Epithelial cell of esophagus (primary cell): ENCODE results near the gene TMEM132E.

Experiments used
- DNase-seq: peaks from one replicate; pipeline ENCODE4 v3.0.0; 2010; ENCODE audit warnings: low read depth
- H3K4me3 ChIP-seq: 2 replicates; pipeline ENCODE4 v1.5.1; 2011; ENCODE audit warnings: mild to moderate bottlenecking, low read length, control low read depth
- TF ChIP-seq, protein P1 (sequence below): IDR thresholded peaks from 2 replicates; pipeline ENCODE4 v1.5.1; 2011; ENCODE audit warnings: low read depth, mild to moderate bottlenecking, low read length, control low read depth, inconsistent platforms; ENCODE audit not compliant: insufficient read depth; ENCODE audit errors: missing control alignments

Gene TMEM132E

DNA sequence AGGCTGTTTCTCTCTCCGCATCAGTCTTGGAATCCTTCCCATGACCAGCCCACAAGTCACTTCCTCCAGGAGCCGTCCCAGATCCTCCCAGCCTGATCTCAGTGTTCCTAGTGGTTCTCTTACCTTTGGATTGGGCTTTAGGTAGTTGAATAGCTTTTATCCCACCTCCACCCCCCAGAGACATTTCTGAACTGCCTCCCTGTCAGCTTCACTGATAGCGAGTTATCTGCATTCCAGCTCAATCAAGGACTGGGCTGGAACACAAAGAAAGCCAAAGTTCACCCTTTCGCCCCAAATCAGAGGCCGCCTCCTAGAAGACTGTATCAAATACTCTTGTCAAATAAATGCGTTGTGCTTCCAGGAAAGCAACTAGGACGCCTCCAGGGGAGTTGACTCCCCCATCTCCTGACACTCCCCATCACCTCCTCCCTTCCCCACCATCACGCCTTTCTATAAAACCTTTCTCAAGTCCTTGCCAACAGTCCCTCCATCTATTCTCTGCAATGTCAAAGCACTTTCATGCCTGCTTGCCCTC, 72.7 kb downstream of the TMEM132E start:
- H3K4me3 ChIP-seq, result no peak overlapping the region
- DNase-seq, result no peak
- TF ChIP-seq, protein P1, sequence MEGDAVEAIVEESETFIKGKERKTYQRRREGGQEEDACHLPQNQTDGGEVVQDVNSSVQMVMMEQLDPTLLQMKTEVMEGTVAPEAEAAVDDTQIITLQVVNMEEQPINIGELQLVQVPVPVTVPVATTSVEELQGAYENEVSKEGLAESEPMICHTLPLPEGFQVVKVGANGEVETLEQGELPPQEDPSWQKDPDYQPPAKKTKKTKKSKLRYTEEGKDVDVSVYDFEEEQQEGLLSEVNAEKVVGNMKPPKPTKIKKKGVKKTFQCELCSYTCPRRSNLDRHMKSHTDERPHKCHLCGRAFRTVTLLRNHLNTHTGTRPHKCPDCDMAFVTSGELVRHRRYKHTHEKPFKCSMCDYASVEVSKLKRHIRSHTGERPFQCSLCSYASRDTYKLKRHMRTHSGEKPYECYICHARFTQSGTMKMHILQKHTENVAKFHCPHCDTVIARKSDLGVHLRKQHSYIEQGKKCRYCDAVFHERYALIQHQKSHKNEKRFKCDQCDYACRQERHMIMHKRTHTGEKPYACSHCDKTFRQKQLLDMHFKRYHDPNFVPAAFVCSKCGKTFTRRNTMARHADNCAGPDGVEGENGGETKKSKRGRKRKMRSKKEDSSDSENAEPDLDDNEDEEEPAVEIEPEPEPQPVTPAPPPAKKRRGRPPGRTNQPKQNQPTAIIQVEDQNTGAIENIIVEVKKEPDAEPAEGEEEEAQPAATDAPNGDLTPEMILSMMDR, result no peak

DNA sequence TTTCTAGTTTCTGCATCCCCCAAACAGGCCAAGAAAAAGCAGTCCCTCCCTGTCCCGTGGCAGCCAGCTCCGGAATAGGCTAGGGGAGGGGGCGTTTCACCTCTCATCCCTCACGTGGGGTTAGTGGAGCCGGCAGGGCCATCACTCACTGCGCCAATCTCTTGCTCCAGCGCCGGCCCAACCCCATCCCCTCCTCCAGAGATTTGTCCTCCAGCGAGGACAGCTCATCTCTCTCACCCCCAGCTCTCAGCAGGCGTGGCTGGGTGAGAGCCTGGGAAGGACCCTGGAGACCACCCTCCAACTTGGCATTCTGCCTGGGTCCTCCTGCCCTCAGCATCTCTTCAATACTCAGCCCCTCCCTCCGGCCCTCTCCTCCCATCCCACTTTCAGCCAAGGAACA, 74.1 kb downstream of the TMEM132E start:
- no peak for DNase-seq
- TF ChIP-seq, protein P1, result no peak
- no peak overlapping the region for H3K4me3 ChIP-seq

DNA sequence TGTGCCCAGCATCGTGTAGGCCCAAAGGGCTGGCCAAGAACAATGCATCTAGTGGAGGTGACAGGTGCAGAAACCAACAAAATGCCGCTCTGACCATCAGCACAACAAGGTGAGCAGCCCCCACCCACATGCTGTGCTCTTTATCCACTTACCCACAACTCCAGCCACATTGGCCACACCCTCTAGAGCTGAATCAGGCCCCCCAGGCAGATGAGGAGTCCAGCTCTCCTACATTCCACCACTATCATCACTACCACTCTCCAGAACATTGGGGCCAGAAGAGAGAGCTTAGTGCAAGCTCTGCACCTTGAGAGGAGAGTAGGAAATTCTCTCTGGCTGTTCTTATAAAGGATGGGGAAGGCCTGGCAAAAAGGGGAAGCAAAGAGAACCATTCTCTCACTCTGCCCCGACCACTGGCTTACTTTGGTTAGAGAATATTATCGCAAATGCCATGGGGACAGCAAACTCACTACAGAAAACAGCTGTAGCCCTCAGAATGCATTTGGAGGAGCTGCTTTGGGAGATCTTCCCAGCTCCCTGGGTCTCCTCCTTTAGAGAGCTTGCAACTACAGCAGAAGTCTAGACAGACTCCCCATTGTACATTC, 75.0 kb downstream of the TMEM132E start:
- no peak for DNase-seq
- TF ChIP-seq, protein P1, result no peak
- no peak overlapping the region for H3K4me3 ChIP-seq

DNA sequence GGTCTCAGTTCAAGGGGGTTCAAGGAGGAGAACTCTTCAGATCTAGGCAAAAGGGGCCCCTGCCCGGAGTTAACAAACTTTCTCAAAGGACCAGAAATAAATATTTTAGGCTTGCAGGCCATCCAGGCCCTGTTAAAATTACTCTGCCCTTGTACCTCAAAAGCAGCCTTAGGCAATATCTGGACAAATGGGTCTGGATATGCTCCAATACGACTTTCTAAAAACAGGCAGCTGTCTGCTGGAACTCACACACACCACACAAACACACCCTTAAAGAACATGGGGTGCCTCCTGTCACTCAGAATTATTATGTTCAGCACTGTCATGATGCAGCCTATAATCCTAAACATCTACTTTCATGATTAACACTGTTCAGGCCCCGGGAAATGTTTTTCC, 75.5 kb downstream of the TMEM132E start:
- no peak overlapping the region for H3K4me3 ChIP-seq
- DNase-seq, result no peak
- TF ChIP-seq, protein P1, result no peak

DNA sequence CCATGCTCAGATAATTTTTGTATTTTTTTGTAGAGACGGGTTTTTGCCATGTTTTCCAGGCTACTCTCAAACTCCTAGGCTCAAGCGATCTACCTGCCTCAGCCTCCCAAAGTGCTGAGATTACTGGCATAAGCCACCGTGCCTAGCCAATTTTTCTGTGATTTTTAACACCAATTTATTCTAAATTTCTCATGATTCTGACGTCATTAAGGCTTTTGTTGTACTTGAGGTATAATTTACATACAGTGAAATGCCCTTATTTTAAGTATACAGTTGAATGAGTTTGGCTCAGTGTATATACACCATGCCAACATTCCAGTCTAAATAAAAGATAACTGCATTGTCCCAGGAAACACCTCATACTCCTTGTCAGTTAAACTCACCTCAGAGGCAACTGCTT, 77.4 kb downstream of the TMEM132E start:
- no peak overlapping the region for H3K4me3 ChIP-seq
- TF ChIP-seq, protein P1, result no peak
- no peak for DNase-seq

DNA sequence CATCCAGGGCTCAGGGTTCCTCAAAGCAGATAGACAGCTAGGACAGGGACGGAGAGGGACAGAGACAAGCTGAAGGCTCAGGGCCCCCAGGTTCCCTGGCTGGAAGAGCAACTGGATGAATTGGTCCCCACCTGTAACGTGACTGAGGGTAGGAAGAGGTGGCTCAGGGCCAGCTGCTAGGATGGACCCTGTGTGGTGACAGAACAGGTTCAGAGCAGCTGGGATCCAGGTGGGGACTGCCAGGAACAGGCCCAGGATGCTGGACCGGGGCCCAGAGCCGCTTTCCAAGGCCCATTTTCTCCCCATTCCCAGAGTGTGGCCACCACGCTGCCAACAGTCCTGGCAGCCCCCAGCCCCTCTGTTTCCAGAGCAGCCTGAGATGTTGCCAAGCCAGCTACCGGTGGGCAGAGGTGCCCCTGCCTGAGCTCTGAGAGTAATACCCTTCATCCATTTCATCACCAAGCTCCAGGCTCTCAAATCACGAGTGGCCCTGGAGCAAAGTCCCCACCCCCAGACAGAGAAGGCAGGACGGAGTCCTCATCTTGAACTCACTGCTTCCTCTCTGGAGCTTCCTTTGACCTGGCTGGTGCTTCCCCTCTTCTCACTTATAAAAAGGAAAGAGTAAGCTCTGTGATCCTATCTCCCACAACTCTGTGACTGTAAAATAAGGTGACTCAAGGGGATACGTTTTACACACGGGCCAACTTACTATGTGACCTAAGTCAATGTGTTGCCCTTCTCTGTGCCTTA, 79.6 kb downstream of the TMEM132E start:
- H3K4me3 ChIP-seq, result no peak overlapping the region
- TF ChIP-seq, protein P1, result no peak

More for the DNA sequence above, 79.6 kb downstream of the TMEM132E start:
- no peak for DNase-seq
